HG02798 (cell line): ENCODE data around the gene SND1.
"Not testable (repeated sequence)": the region's sequence is repeated elsewhere in the genome, so short reads cannot be mapped to it uniquely, and the experiment has no call there.

Source experiments
- ATAC-seq: cut with Tn5 transposase; IDR thresholded peaks from one replicate; pipeline ENCODE4 v1.9.1; 2021; ENCODE audit warnings: mild to moderate bottlenecking; ENCODE audit not compliant: unreplicated experiment, poor library complexity

Gene SND1

DNA sequence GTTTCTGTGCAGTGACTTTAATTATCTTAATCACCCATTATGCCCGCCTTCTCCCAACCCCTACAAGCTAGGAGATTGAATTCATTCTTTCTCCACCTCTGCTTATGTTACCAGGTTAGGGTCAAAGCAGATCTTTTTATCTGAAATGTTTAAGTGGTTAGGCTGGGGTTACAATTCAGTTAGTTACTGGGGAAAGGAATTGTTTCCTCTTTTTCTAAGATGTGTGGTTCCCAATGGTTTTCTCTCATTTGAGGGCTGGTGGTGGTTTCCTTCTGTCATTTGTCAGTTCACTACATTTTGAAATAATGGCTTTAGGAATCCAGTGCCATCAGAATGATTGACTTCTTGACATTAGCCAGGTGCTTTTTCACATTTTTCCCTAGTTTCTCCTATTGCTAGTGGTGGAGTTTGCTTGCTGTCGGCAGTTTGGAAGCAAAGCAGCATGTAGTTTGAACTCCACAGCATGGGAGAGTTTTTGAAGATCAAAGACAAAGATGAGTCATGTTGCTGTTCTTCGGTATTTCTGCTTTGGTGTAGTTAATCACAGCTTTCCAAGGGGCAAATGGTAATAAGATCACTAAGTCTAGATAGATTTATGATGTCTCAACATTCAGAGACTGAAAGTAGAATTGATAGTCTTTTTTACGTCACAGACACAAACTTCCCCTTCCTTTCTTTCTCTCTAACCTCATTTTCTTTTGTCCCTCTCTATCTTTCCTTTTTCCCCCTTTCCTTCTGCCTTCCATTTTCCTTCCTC lies 168.2 kb downstream of the SND1 start:
- ATAC-seq: no peak

DNA sequence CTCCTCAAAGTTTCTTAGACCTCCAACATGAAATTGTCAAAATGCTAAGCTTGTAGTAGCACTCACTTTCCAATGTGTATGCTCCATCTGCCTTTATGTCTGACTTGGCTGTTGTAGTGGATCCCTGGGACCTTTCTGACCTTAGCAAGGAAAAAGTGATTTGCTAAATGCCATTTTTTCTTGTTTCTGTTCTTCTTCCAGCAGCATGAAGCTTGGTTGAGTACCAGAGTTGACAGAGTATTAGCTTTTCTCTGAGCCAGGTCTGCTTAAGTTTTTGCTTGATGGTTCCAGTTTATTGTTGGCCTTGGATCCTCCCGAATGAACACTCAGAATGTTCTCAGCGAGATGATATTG lies 168.7 kb downstream of the SND1 start:
- no peak for ATAC-seq

DNA sequence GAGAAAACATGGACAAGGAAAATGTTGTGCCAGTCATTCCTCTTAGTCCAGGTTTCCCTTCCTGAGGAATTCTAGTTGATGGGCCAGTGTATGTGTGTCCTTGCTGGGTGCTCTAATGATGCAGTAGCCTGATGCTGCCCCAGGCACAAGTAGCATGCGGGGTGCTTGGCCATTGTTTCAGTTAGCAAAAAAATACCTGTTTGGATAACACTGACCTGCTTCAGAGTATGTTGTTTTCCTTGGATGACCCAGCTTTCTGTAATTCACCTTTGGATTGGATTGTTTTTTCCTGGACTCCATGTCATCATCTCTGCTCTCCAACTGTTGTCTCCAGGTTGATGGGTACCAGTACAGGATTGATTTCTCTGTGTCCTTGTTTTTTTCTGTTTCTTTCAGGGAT lies 169.2 kb downstream of the SND1 start:
- ATAC-seq: no peak

DNA sequence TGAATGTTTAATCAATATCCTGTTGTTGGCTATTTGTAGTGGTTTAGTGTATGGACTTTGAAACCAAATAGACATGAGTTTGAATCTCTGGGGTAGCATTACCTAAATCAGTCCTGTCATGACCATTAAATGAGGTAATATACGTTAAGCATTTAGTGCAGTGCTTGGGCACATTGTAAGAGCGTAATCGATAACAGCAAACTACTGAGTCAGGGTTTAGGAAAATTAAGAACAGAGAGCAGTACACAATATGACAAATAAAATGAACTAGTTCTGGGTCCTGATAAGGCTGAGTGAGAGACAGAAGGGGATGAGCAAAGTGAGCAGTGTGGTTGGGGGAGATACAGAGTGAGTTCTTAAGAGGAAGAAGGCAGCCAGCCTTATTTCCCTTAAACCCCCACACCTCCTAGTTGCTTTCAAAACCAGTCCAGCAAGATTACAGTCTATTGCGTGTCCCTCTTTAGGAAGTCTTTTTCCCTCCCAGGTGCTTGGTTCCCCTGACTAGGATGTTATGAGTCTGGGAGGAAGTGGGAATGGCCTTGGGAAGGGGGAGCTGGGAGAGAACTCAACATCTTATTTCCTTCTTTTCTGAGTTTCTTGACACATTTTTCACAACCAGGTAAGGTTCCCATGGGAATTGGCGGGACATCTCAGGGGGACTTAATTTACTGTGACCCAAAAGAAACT lies 171.0 kb downstream of the SND1 start:
- no peak for ATAC-seq

DNA sequence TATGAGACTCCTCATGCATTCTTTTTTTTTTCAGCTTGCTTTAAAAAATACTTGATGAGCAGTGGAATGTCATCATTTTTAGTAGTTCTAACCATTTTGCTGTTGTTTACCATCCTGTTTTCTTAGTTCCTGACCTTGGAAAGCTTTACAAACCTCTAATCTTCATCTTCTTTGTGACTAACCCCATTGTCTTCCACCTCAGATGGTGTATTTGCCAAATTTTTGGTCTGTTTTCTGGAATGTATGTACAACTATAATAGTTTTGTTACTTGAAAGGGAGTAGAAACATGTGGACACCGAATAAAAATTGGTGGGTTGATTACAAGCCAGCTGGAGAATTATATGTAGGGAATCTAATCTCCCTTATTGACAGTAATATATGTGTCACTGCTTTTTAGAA lies 172.7 kb downstream of the SND1 start:
- no peak for ATAC-seq

DNA sequence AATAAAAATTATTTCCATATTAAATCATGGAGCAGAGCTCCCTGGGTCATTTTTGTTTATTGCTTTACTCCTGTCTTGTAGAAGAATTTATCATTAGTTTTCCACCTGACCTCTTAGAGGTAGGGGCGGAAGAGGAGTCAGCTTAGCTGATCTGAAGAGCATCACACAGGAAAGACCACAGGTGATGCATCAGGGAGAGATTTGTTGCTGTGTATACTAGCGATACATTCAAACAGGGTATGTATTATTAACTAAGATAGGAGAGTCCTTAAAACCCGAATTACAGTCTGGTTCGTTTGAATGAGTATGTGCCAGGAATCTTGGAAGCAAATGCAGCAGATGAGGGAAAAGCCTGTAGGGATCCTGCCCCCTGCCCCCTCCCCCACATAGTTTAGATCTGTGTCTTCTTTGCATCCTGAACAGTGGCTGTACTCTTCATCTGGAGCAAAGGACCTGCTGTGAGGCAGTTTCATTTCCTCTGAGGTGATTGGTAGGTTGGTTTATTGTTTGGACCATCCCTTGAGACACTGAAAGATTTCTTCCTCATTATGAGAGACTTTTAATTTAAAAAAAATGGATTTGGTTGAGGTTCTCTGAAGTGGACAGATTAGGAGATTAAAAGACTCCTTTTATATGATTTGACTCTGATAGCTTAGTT lies 177.0 kb downstream of the SND1 start:
- no peak for ATAC-seq

DNA sequence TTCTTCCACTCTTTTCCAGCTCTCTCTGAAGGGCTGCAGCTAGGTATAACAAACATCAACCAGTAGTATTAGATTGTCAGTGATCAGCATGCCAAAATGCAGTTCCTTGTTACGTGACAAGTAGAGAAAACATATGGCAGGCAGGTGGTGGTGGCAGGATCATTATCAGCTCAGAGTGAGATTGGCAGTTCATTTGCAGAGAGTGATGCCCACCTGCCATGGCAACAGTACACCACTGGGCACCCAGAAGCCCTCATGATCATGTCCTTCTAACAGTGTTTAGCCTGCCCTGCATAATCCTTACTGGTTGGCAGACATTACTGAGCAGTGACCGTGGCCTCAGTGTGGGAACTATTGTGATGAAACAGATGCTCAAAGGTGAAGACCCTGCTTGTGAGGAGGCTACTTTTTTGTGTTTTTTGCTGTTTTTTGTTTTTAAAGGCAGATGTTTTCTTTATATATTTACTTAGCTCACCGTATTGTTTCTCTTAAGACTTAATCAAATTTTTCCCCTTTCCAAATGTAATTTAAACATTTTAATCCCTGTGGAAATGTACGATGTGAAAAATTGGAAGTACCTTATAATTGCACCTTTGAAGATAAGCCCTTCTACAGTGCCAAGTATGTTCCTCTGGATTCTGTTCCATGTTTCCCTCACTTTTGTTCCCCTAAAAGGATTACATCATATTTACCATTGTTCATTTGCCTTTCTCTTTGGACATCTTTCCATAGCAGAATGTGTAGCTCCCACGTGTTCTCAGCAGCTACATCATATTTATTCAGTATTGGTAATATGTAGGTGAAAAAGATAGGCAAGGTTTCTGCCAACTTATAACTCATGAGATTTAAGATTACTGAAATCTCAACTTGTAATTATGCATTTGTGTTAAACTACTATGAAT lies 179.6 kb downstream of the SND1 start:
- ATAC-seq: no peak

DNA sequence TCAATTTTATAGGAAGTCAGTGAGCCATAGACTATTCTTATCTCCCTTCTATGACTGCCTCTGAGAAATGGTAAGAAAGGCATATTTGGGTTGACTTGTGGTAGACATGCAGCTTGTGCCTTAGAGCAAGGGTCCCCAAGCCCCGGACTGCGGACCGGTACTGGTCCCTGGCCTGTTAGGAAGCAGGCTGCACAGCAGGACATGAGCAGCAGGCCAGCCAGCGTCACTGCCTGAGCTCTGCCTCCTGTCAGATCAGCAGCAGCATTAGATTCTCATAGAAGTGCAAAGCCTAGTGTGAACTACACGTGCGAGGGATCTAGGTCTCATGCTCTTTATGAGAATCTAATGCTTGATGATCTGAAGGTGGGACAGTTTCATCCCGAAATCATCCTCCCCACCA lies 180.6 kb downstream of the SND1 start:
- ATAC-seq: no peak

DNA sequence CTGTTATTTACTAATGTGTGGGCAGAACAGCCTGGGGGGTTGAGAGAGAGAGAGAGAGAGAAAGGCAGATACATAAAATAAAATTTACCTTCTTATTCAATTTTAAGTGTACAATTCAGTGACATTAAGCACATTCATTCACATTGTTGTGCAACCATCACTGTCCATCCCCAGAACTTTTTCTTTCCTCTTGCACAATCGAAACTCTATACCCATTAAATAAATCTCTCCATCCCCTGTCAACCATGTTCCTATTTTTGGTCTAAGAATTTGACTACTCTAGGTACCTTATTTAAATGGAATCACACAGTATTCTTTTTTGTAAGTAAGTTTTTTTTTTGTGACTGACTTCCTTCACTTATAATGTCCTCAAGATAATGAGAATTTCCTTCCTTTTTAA lies 181.6 kb downstream of the SND1 start:
- ATAC-seq: no peak

DNA sequence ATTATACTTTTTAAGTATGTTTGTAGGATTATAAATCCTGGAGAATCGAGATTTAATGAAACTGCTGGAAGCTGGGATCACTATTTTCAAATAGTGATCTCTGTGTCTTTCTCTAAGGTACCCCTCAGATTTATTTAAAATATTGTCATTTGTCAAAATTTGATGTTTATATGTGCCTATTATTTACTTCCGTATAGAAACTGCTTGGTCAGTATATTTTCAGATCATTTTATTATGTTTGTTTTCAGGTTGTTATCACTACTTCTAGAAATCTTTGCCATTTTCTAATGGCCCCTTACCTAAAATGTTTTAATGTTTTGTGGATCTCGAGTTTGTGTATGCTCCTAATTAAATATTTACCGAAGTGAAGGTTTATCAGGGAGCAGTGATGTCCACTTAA lies 183.7 kb downstream of the SND1 start:
- no peak for ATAC-seq

DNA sequence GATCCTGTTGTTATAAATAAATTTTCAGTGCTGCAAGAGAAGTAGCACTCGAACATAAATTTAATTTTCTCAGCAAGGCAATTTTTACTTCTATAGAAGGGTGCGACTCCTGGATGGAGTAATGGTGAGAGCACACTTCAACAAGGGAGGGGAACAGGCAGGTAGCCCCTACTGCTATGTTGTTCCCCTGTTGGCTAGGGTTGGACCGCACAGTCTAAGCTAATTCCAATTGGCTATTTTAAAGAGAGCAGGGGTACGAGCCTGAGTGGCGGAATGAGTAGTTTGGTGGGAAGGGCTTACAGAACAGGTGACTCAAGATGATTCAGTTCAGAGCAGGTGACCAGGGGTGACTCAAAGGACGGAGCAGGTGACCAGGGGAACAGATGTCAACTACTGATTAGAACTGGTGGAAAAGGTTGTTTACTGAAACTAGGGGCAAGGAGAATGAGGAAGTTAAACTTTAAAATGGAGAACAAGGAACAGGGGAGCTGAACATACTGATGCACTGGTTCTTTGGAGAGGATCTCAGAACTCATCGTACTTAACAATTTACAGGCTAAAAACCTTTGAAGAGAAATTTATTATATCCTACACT lies 185.9 kb downstream of the SND1 start:
- not testable (repeated sequence) for ATAC-seq

DNA sequence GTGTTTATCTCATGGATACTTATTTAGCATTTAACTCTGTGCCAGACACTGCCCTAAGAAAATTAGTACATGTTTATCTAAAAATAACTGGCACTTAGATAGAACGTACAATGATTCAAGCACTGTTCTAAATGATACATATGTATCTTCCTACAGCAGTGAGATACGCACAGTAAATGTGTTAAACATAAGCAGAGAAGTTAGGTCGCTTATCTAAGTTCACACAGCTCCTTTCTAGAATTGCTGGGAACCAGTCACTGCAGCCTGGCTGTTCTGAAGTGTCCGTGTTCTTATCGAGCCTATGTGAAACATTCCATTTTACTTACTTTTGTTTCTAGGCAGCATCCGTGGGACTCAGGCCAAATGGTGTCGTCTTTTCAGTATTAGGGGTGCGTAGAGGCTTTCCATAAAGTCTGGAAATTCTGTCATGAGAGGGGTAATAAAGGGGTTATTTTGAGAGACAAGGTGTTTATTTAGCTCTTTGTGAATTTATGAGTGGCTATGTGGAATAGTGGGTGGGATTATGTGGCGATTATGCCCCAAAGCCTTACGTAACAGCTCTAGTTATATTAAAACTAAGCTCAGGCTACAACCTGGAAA lies 186.9 kb downstream of the SND1 start:
- no peak for ATAC-seq

DNA sequence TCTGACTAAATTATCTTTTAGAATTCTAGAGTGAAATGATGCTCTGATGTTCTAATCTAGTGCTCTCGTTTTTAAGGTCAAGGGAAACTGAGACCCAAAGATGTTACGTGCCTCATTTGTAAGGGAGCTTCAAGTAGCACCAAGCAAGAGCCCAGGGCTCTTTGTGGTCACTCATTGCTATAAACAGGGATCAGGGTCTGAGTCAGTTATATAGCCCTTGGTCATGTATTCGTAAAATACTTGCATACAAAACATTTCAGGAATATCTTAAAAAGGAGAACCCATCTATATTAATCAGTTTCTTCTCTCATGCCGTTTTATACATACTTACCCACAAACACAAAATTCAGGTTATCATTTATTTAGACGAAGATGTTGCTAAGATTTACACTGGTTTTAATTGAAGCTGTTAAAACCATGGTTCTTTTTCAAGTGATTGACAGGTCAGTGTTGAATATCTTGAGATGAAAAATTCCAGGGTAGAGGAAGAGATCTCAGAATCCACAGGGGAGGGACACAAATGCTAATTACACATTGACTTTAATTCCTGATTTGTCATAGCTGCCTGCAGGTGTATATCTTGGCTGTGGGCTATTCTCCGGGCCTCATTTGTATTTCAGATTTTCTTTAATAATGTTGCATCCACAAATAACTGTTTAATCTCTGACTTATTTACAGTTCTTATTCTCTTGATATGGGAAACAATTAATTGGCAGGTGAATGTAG lies 188.4 kb downstream of the SND1 start:
- no peak for ATAC-seq

DNA sequence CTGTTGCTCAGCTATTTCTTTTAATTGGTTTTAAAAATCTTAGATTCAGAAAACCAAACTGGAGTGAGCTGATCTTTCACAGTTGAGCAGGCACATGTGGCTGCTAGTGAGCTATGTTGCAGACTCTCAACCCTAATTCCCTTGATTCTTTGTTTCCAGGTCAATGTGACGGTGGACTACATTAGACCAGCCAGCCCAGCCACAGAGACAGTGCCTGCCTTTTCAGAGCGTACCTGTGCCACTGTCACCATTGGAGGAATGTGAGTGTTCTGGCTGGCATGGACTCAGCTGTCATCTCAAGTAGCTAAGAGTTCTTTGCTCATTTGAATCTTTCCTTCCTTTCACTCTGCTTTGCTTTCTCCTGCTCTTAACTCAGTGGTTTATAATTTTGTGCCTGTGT lies 192.2 kb downstream of the SND1 start:
- no peak for ATAC-seq

DNA sequence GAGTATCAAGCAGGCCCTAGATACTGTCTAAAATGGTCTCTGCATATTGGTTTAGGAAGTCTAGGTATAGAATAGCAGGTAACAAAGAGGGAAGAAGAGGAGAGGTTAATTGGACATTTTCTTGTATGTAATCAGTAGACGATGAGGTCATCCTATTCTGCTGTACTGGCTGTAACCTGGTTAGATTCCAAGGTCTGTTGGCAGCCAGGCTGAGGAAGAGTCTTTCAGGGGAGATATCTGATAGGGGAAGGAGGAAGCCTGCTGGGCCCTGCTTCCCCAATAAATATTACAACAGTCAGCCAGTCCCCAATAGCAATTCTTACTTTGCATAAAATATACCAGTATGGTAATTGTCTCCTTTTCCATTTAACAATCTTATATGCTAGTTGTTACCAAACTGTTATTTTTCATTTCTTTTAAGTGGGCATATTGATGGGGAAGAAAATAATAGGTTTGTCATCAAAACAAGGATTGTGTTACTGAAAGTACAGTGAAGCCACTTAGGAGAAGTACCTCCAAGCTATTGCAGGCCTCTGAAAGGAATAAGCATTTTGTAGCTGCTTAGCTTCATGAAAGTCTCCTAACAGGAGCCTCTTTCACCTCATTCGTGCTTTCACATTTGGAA lies 192.8 kb downstream of the SND1 start:
- ATAC-seq: no peak

DNA sequence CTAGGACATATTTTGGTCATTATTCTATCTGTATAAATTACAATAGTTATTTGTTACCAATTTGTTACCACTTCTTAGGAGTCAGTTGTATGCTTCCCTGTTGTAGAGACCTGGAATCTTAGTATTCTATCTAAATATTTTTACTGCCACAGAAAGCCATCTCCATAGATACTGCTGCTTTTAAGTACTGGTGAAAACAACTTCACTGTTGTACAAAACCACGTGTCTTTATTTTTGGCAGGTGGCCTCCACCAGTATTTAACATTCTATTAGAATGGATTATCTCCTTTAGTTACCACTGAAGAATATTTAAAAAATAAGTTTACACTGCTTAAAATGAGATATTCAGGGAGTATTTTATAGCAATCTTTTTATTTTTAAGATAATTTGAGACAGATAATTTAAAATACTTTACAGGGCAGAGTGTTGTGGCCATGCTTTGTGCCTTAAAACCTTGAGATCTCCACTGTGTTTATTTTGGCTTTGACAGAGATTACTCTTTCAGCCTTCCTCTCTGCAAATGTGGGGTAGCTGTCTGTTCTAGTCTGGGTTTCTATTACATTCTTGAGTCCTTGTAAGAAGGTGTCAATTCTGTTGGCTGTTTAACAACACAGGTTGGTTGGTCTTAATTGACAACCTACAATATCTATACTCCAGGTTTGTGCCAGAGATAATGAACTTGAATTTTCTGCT lies 193.7 kb downstream of the SND1 start:
- no peak for ATAC-seq

DNA sequence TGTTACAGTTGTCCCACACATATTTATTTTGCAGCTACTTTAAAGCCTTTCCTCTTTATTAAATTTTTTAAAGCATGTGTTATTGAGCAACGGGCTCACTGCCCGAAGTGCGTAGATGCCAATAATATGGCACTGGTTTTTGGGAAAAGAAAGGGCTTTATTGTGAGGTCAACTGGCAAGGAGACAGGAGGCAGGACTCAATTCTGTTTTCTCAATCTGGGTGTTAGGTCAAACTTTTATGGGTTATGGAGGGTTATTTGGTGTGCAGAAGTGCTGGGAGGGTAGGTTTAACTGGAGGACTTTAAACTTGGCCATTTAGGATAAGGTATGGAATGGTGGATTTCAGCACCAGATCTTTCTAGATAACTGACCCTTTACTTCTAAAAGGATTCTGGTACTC lies 195.6 kb downstream of the SND1 start:
- no peak for ATAC-seq

DNA sequence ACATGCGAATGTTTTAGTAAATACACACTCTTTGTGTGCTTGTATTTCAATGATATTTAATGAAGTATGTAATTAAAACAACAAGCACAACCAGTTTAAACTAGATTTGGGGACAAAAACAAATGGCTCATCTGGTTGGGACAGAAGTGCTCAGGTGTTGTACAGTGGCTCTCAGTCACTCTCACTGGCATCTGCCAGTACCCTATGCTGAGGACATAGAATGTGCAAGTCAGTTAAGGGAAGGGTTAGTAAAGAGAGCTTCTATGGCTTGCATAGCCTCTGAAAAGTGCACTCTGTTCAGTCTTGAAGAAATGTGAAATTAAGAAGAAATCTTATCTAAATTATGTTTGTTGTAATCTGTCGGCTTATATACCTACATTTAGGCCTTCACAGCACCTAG lies 196.2 kb downstream of the SND1 start:
- ATAC-seq: no peak
